BJ (cell line): ENCODE data around the gene TMEM63B. TPM values are rescaled to one million over a fixed set of nuclear protein-coding genes. Genes with fewer than 3 reads are reported as not detected.

Source experiments
- CTCF ChIA-PET: fragments of 350-600 bp; formaldehyde crosslinking; extraction: SDS; loops from one replicate; lab custom pipeline; 2021; ENCODE audit warnings: antibody characterized with exemption, inconsistent platforms; lab: Yijun Ruan, JAX
- POLR2A ChIA-PET: fragments of 300-600 bp; sonication (Branson Sonifier 250); formaldehyde crosslinking; extraction: SDS; loops from one replicate; lab custom pipeline; 2021; ENCODE audit warnings: antibody characterized with exemption; lab: Charles Lee
- DNase-seq: peaks from one replicate; pipeline ENCODE4 v3.0.0-alpha.2; 2011; ENCODE audit warnings: low read depth
- H3K27me3 ChIP-seq: 2 replicates; pipeline ENCODE4 v1.6.0; 2011; ENCODE audit warnings: low read length; ENCODE audit not compliant: control insufficient read depth, insufficient read depth
- H3K36me3 ChIP-seq: 2 replicates; pipeline ENCODE4 v1.5.1; 2011; ENCODE audit warnings: low read length; ENCODE audit not compliant: control insufficient read depth, insufficient read depth
- H3K4me3 ChIP-seq: 2 replicates; pipeline ENCODE4 v1.5.1; 2011; ENCODE audit warnings: low read depth, mild to moderate bottlenecking, control low read depth, low read length
- polyA plus RNA-seq: library from polyadenylated mRNA; depleted of rRNA; stranded (reverse); fragments of >200 nt; gene quantifications from 2 replicates; pipeline ENCODE4 v1.2.3, GENCODE V29; 2011
- TF ChIP-seq, protein P1 (sequence below): IDR thresholded peaks from 2 replicates; pipeline ENCODE4 v1.5.1; 2011; ENCODE audit warnings: low read depth, mild to moderate bottlenecking, control low read depth, inconsistent platforms, low read length, moderate library complexity; ENCODE audit not compliant: insufficient read depth

Gene TMEM63B
- polyA plus RNA-seq, 1 experiment = 56.5 TPM

- TF ChIP-seq, protein P1, sequence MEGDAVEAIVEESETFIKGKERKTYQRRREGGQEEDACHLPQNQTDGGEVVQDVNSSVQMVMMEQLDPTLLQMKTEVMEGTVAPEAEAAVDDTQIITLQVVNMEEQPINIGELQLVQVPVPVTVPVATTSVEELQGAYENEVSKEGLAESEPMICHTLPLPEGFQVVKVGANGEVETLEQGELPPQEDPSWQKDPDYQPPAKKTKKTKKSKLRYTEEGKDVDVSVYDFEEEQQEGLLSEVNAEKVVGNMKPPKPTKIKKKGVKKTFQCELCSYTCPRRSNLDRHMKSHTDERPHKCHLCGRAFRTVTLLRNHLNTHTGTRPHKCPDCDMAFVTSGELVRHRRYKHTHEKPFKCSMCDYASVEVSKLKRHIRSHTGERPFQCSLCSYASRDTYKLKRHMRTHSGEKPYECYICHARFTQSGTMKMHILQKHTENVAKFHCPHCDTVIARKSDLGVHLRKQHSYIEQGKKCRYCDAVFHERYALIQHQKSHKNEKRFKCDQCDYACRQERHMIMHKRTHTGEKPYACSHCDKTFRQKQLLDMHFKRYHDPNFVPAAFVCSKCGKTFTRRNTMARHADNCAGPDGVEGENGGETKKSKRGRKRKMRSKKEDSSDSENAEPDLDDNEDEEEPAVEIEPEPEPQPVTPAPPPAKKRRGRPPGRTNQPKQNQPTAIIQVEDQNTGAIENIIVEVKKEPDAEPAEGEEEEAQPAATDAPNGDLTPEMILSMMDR = no peak
- no peaks in the 10 kb centered on the region for H3K27me3 ChIP-seq
- H3K36me3 ChIP-seq = peaks cover 15% of the 10 kb centered on the region
- no peak overlapping the region for H3K4me3 ChIP-seq
- POLR2A ChIA-PET = no interaction called here
- no peak for DNase-seq
- CTCF ChIA-PET = no interaction called here
Observed at GRCh38 chr6:44113414-44113813, 13.9 kb upstream of the TMEM63B start.

- H3K36me3 ChIP-seq = peaks cover 11% of the 10 kb centered on the region
- no peak overlapping the region for H3K4me3 ChIP-seq
Observed at GRCh38 chr6:44115866-44116265, 11.5 kb upstream of the TMEM63B start.

GRCh38 chr6:44116641-44117382 lies 10.5 kb upstream of the TMEM63B start:
- TF ChIP-seq, protein P1 = no peak
- no peak overlapping the region for H3K4me3 ChIP-seq
- ChIA-PET POLR2A (interaction anchor here (0.5 to 0.6 kb wide), 2 partner anchors 16 kb away, joined by 3 to 8 read pairs; no protein-coding TSS in a partner anchor), CTCF (interaction anchor here (0.8 to 4.5 kb wide), 4 partner anchors 14 to 102 kb away, joined by 3 to 31 read pairs (median 3); no protein-coding TSS in a partner anchor)
- DNase-seq = peak; percentile 94
- H3K27me3 ChIP-seq = no peaks in the 10 kb centered on the region
- peaks cover 8% of the 10 kb centered on the region for H3K36me3 ChIP-seq

More at GRCh38 chr6:44115866-44116265, 11.5 kb upstream of the TMEM63B start:
- TF ChIP-seq, protein P1 = no peak
- CTCF ChIA-PET = interaction anchor here (4.5 kb wide), 1 partner anchor 17 kb away, joined by 31 read pairs; no protein-coding TSS in a partner anchor
- no peaks in the 10 kb centered on the region for H3K27me3 ChIP-seq
- no peak for DNase-seq
- POLR2A ChIA-PET = no interaction called here

DNA sequence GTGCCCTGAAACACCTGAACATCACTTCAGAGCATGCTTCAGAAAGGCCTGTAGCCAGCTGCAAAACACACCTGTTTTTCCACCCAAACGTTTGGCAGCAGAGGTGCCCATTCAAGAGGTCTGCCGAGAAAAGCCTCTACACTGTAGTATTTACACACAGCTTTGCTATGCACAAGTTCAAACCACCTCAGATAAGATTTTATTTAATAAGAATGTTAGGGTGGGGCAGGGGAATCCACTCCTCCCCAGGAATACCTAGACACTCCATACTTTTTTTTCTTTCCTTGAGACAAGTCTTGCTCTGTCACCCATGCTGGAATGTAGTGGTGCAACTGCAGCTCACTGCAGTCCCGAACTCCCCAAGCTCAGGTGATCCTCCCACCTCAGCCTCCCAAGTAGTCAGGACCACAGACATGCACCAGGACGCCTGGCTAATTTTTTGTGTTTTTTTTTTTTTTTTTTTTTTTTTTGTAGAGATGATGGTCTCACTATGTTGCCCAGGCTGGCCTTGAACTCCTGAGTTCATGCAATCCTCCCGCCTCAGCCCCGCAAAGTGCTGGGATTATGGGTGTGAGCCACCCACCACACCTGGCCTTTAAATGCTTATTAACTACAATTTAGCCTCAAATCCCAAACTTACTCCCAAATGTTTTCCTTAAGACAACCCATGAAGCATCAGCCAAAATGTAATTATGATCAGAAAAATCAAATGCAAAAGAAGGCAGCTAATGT lies 9.8 kb upstream of the TMEM63B start:
- H3K4me3 ChIP-seq = no peak overlapping the region
- ChIA-PET CTCF (interaction anchor here (0.8 to 4.5 kb wide), 6 partner anchors 13 to 222 kb away, joined by 3 to 31 read pairs (median 3); no protein-coding TSS in a partner anchor), POLR2A (interaction anchor here (0.6 kb wide), 1 partner anchor 15 kb away, joined by 8 read pairs; no protein-coding TSS in a partner anchor)
- H3K36me3 ChIP-seq = peaks cover 8% of the 10 kb centered on the region
- no peaks in the 10 kb centered on the region for H3K27me3 ChIP-seq
- no peak for DNase-seq
- TF ChIP-seq, protein P1 = no peak
